B cell (primary cell): ENCODE data around the gene SLAMF9.

ENCODE experiments used
- CTCF ChIP-seq: fragments of 200-600 bp; IDR thresholded peaks from one replicate; pipeline ENCODE4 v1.8.0; 2022; ENCODE audit warnings: antibody characterized with exemption, mild to moderate bottlenecking
- EZH2 ChIP-seq: IDR thresholded peaks from 2 replicates; pipeline ENCODE4 v1.6.1; 2012; ENCODE audit warnings: borderline replicate concordance, low read depth, mild to moderate bottlenecking, moderate library complexity, low read length; ENCODE audit not compliant: insufficient read depth, poor library complexity, severe bottlenecking

- TF ChIP-seq CTCF (no peak), EZH2 (no peak)
These were observed 33.1 kb upstream of the SLAMF9 start for GRCh38 chr1:159987186-159987585.
